Jurkat, Clone E6-1 (cell line): ENCODE results near the gene REV3L.
"Not testable (repeated sequence)": the region's sequence is repeated elsewhere in the genome, so short reads cannot be mapped to it uniquely, and the experiment has no call there.

Source experiments
- DNase-seq: peaks from one replicate; pipeline ENCODE4 v3.0.0-alpha.2; 2011; ENCODE audit warnings: low read depth, low spot score
- H3K4me3 ChIP-seq: 2 replicates; pipeline ENCODE4 v1.5.1; 2011; ENCODE audit warnings: mild to moderate bottlenecking, low read length, control low read depth, moderate library complexity

The REV3L gene

GRCh38 chr6:111255838-111256237 is 227.2 kb downstream of the REV3L start:
- DNase-seq, H3K4me3 ChIP-seq: not testable (repeated sequence)

- DNase-seq, result no peak
Observed at GRCh38 chr6:111254779-111255166, 228.2 kb downstream of the REV3L start.

GRCh38 chr6:111254004-111254778 is 228.8 kb downstream of the REV3L start:
- no peak overlapping the region for H3K4me3 ChIP-seq
- DNase-seq, result no peak

More at GRCh38 chr6:111254779-111255166, 228.2 kb downstream of the REV3L start:
- no peak overlapping the region for H3K4me3 ChIP-seq

- no peak overlapping the region for H3K4me3 ChIP-seq
- DNase-seq, result no peak
Observed at GRCh38 chr6:111252726-111253125, 230.3 kb downstream of the REV3L start.

GRCh38 chr6:111250791-111251354 is 232.1 kb downstream of the REV3L start:
- DNase-seq, result no peak
- H3K4me3 ChIP-seq, result no peak overlapping the region
